PC-3 (cell line): Measurements from ENCODE around the gene SLC17A5. TPM values are rescaled to one million over a fixed set of nuclear protein-coding genes. Genes with fewer than 3 reads are reported as not detected.

Experiments
- ATAC-seq: fragments of 200-7000 bp; cut with Tn5 transposase; 2 replicates; pipeline ENCODE4 v1.9.1; 2020; ENCODE audit warnings: mild to moderate bottlenecking, moderate library complexity
- Bru-seq: library from RNA; stranded (reverse); fragments of 400-500 nt; gene quantifications from one replicate; lab custom pipeline; 2021; lab: Mats Ljungman, UMichigan
- BruChase-seq, 2 experiments: library from RNA; stranded (reverse); fragments of 400-500 nt; gene quantifications; one replicate each; lab custom pipeline; 2021; lab: Mats Ljungman, UMichigan
- BruUV-seq: library from RNA; stranded (reverse); fragments of 400-500 nt; replicated peaks from 2 replicates; lab custom pipeline; 2021; lab: Mats Ljungman, UMichigan
- CTCF ChIA-PET: fragments of 300-600 bp; sonication (Branson Sonifier 250); formaldehyde crosslinking; loops from one replicate; lab custom pipeline; 2022; ENCODE audit warnings: antibody characterized with exemption; lab: Charles Lee
- POLR2A ChIA-PET: fragments of 300-600 bp; sonication (Branson Sonifier 250); formaldehyde crosslinking; loops from one replicate; lab custom pipeline; 2022; ENCODE audit warnings: antibody characterized with exemption; ENCODE audit not compliant: unreplicated experiment; lab: Charles Lee
- DNase-seq: peaks from one replicate; pipeline ENCODE4 v3.0.0-alpha.2; 2015
- H2AFZ ChIP-seq: fragments of 300-600 bp; sonication (generic); 2 replicates; pipeline ENCODE4 v1.6.0; 2016; ENCODE audit warnings: antibody characterized with exemption, low read length
- H3F3A ChIP-seq: fragments of 300-600 bp; sonication (generic); one replicate; pipeline ENCODE4 v1.6.0; 2017; ENCODE audit warnings: antibody characterized with exemption, low read length, control low read depth, mild to moderate bottlenecking; ENCODE audit not compliant: unreplicated experiment
- H3K27ac ChIP-seq: fragments of 300-600 bp; sonication (generic); 2 replicates; pipeline ENCODE4 v1.5.1; 2016; ENCODE audit warnings: mild to moderate bottlenecking, low read length
- H3K27me3 ChIP-seq: fragments of 300-600 bp; sonication (generic); 2 replicates; pipeline ENCODE4 v1.6.1; 2016; ENCODE audit warnings: low read length, mixed read lengths
- H3K36me3 ChIP-seq: fragments of 300-600 bp; sonication (generic); 2 replicates; pipeline ENCODE4 v1.6.1; 2016; ENCODE audit warnings: low read depth, mixed run types, low read length, mixed read lengths
- H3K4me1 ChIP-seq: fragments of 300-600 bp; sonication (generic); 2 replicates; pipeline ENCODE4 v1.5.1; 2016; ENCODE audit warnings: low read length; ENCODE audit not compliant: insufficient read depth
- H3K4me2 ChIP-seq: fragments of 300-600 bp; sonication (generic); 2 replicates; pipeline ENCODE4 v1.6.0; 2016; ENCODE audit warnings: low read length
- H3K4me3 ChIP-seq: fragments of 300-600 bp; sonication (generic); 2 replicates; pipeline ENCODE4 v1.5.1; 2016; ENCODE audit warnings: mild to moderate bottlenecking, low read length, mixed read lengths
- H3K79me2 ChIP-seq: fragments of 300-600 bp; sonication (generic); 2 replicates; pipeline ENCODE4 v1.6.1; 2017; ENCODE audit warnings: low read length, mixed read lengths
- H3K9ac ChIP-seq: fragments of 300-600 bp; sonication (generic); 2 replicates; pipeline ENCODE4 v1.6.0; 2016; ENCODE audit warnings: mild to moderate bottlenecking, low read length
- H3K9me2 ChIP-seq: fragments of 300-600 bp; sonication (generic); replicated peaks from 2 replicates; pipeline ENCODE4 v1.6.1; 2016; ENCODE audit warnings: mixed run types, low read length, mixed read lengths
- H3K9me3 ChIP-seq: fragments of 300-600 bp; sonication (generic); 2 replicates; pipeline ENCODE4 v1.6.1; 2016; ENCODE audit warnings: low read length, mixed read lengths
- H4K20me1 ChIP-seq: fragments of 300-600 bp; sonication (generic); 2 replicates; pipeline ENCODE4 v1.6.1; 2016; ENCODE audit warnings: low read length, mixed read lengths
- CTCF ChIP-seq: fragments of 300-600 bp; sonication (generic); conservative IDR thresholded peaks from 2 replicates; pipeline ENCODE4 v1.5.1; 2017; ENCODE audit warnings: antibody characterized with exemption, low read depth, mild to moderate bottlenecking, low read length
- EZH2 ChIP-seq: fragments of 300-600 bp; sonication (generic); IDR thresholded peaks from one replicate; pipeline ENCODE4 v1.6.1; 2017; ENCODE audit warnings: antibody characterized with exemption, mild to moderate bottlenecking, low read length; ENCODE audit not compliant: unreplicated experiment
- EZH2phosphoT487 ChIP-seq: fragments of 300-600 bp; sonication (generic); IDR thresholded peaks from 2 replicates; pipeline ENCODE4 v1.6.1; 2018; ENCODE audit warnings: mild to moderate bottlenecking, antibody characterized with exemption, low read length, borderline replicate concordance
- intact Hi-C: fragments of 100-400 bp; cut with micrococcal nuclease; formaldehyde crosslinking; loops from 2 replicates; pipeline ENCODE4 v1.9.0; 2023
- long read RNA-seq: library from polyadenylated mRNA; unstranded; transcript quantifications from one replicate; pipeline ENCODE4 v2.0.0, GENCODE V29; 2021; ENCODE audit not compliant: unreplicated experiment
- total RNA-seq: library from RNA; depleted of rRNA; stranded (reverse); fragments of >200 nt; gene quantifications from 2 replicates; pipeline ENCODE4 v1.2.3, GENCODE V29; 2014; rRNA removed

The SLC17A5 gene
- 3.3 and 5.2 TPM in 2 replicates for total RNA-seq
- percentile 64 among the genes with signal in this experiment for Bru-seq, nascent RNA
- percentile 74 among the genes with signal in this experiment for BruChase-seq, experiment 1, labeled RNA remaining after a 6-hour chase
- BruChase-seq, experiment 2, labeled RNA remaining after a 2-hour chase, result percentile 64 among the genes with signal in this experiment
- long read RNA-seq, transcript SLC17A5-201 (11 exons, 3,455 nt), result major isoform, 48 of 106 reads
- long read RNA-seq, partial matches to known transcripts, result 7 of 106 reads
- long read RNA-seq, other reads (novel, unspliced or antisense), result 51 of 106 reads

- peaks cover 14% of the 10 kb centered on the region; the same call in 1 of the 2 replicates for H3K79me2 ChIP-seq
- peak within 1 kb of the TSS; percentile 91 for H3K4me2 ChIP-seq
- intact Hi-C loops, result loop anchor here (2.0 kb wide), 2 partner anchors 73 to 133 kb away; partner anchors contain the start of gene EEF1A1
- H2AFZ ChIP-seq, result peak within 1 kb of the TSS; percentile 96
- peaks cover 7% of the 10 kb centered on the region for H3F3A ChIP-seq
- no peaks in the 10 kb centered on the region for H3K9me3 ChIP-seq
- peak within 1 kb of the TSS; percentile 60 for H3K27ac ChIP-seq
- peaks cover 28% of the 10 kb centered on the region for H3K4me1 ChIP-seq
- ATAC-seq, result peak; percentile 89
- CTCF ChIA-PET, result interaction anchor here (0.6 kb wide), 1 partner anchor 162 kb away, joined by 3 read pairs; no protein-coding TSS in a partner anchor
- no peak for TF ChIP-seq EZH2phosphoT487
- no peak for TF ChIP-seq EZH2
- TF ChIP-seq CTCF, result no peak
- peak within 1 kb of the TSS; percentile 92 for H3K4me3 ChIP-seq
- POLR2A ChIA-PET, result interaction anchor here (0.5 to 1.0 kb wide), 6 partner anchors 11 to 264 kb away, joined by 3 to 6 read pairs (median 4); no protein-coding TSS in a partner anchor
- H3K9ac ChIP-seq, result peak within 1 kb of the TSS; percentile 85
- H3K36me3 ChIP-seq, result no peaks in the 10 kb centered on the region
- no peaks in the 10 kb centered on the region for H3K27me3 ChIP-seq
- BruUV-seq, result no TSS peak
- peak; percentile 91 for DNase-seq
- no peaks in the 10 kb centered on the region for H4K20me1 ChIP-seq
- H3K9me2 ChIP-seq, result no peaks in the 10 kb centered on the region
Observed at GRCh38 chr6:73653571-73654424, at the start of gene SLC17A5. SLC17A5 (minus strand) TSS chr6:73653992; CDS start chr6:73653886, 106 bp downstream.

- ChIA-PET POLR2A (no interaction called here), CTCF (no interaction called here)
- no TSS peak for BruUV-seq
- no peak for ATAC-seq
- H3K79me2 ChIP-seq, result peaks cover 13% of the 10 kb centered on the region; the same call in 1 of the 2 replicates
- H3K27ac ChIP-seq, result peak overlapping the region; percentile 89
- H2AFZ ChIP-seq, result no peak overlapping the region
- H3K4me2 ChIP-seq, result peak overlapping the region; percentile 68; the same call in 1 of the 2 replicates
- no peak overlapping the region for H3K4me3 ChIP-seq
- H4K20me1 ChIP-seq, result no peaks in the 10 kb centered on the region
- H3K9me3 ChIP-seq, result no peaks in the 10 kb centered on the region
- peak overlapping the region; percentile 46 for H3K9ac ChIP-seq
- H3F3A ChIP-seq, result peaks cover 4% of the 10 kb centered on the region
- TF ChIP-seq CTCF (no peak), EZH2 (no peak)
- peaks cover 3% of the 10 kb centered on the region; the same call in 1 of the 2 replicates for H3K36me3 ChIP-seq
- no peaks in the 10 kb centered on the region for H3K9me2 ChIP-seq
- no peak for DNase-seq
- no peaks in the 10 kb centered on the region for H3K27me3 ChIP-seq
- intact Hi-C loops, result no loop called here
- peaks cover 19% of the 10 kb centered on the region for H3K4me1 ChIP-seq
Observed at GRCh38 chr6:73703466-73703865, 49.7 kb upstream of the SLC17A5 start.
